Measurements from ENCODE around the gene SMIM22.

The SMIM22 gene

GRCh38 chr16:4826526-4826925, 31.4 kb downstream of the SMIM22 start:
- no peak for DNase-seq

- no peak for DNase-seq
Observed at GRCh38 chr16:4826980-4827379, 31.8 kb downstream of the SMIM22 start.

- no peak for DNase-seq
Observed at GRCh38 chr16:4828567-4829321, 33.6 kb downstream of the SMIM22 start.

- no peak for DNase-seq
Observed at GRCh38 chr16:4830408-4830807, 35.2 kb downstream of the SMIM22 start.

GRCh38 chr16:4831616-4832015, 36.4 kb downstream of the SMIM22 start:
- no peak for DNase-seq

GRCh38 chr16:4832698-4833343, 37.7 kb downstream of the SMIM22 start:
- no peak for DNase-seq

- no peak for DNase-seq
Observed at GRCh38 chr16:4833584-4833983, 38.4 kb downstream of the SMIM22 start.

- DNase-seq = no peak
Observed at GRCh38 chr16:4836727-4837126, 41.6 kb downstream of the SMIM22 start.

- no peak for DNase-seq
Observed at GRCh38 chr16:4837733-4838501, 42.7 kb downstream of the SMIM22 start.

- DNase-seq = no peak
Observed at GRCh38 chr16:4839942-4840341, 44.8 kb downstream of the SMIM22 start.

- no peak for DNase-seq
Observed at GRCh38 chr16:4840984-4841383, 45.8 kb downstream of the SMIM22 start.

Data from activated CD4-positive, alpha-beta T cell treated with anti-CD3 and anti-CD28 coated beads for 48 hours (primary cell).